CD4-positive, alpha-beta T cell treated with Interleukin-15 for 4 hours (primary cell): Measurements from ENCODE around the gene PIR.

Experiments used
- DNase-seq: peaks from one replicate; pipeline ENCODE4 v3.0.0-alpha.2; 2020; ENCODE audit warnings: low spot score

Gene PIR

DNA sequence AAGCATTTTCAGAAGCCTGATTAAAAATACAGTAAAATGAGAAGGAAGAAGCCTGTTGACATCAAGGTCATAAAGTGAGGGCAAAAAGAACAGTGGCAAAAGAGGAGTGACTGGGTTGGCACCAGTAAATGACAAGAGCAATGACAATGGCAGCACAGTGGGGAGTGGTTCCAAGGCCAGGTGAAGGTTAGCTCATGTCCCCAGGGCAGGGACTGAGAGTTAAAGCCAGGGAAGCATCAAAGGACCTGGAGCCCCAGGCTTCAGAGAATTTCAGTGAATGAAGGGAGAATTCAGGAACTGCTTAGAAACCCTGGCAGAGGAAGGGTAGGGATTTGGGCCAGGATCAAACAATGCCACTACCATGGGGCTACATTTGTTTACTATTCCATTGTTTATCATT is 149.0 kb downstream of the PIR start:
- DNase-seq, result no peak

DNA sequence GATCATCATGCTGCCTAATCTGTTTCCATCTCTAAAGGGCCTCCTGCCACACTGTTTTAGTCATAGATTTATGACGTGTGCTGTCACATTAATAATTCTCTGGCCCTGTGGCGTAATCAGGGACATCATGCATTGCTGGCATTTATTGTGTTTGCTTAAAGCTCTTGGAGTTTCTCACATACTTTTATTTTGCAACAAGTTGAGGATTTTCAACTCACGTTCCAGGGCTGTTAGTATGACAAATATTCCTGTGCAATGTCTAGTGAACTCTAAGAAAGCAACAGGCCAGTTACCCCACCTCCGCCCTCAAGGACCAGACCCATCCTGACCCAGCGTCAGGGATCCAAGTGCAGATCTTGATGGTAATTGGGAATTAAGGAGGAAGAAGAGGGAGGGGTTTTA is 150.1 kb downstream of the PIR start:
- no peak for DNase-seq

DNA sequence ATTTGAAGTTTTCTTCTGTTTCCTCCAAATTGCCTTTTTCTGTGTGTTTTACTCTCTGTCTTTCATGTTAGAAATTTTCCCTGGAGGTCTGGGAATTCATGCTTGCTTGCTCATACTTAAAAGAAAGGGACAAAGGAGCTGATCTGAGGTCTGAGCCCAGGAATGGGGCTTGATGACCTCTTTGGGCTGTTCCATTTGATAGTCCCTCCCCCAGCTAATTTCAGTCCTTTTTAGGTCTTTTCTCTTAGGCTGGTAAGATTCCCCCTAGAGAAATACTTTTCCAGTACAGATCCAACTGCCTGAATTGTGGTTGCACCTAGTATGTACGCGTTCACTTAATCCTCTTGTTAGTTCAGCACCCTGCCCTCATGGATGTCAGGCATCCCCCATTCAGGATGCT is 152.3 kb downstream of the PIR start:
- no peak for DNase-seq

DNA sequence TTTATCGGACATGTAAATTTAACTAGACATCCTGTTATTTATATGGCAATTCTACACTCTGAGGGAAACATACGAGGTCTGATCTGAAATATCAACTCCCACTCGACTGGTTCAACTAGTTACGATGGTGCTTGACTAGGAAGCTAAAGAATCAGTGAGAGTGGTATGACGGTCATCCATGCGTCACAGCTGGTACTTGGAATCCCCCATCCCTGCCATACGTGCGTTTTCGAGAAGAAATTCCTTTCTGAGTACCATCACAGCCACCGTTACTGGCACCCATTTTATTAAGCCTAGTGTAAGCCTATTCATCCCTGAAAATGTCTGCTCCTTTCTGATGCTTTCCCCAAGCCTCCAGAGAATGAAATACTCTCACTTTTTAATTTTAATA is 157.1 kb downstream of the PIR start:
- DNase-seq, result peak; percentile 21

DNA sequence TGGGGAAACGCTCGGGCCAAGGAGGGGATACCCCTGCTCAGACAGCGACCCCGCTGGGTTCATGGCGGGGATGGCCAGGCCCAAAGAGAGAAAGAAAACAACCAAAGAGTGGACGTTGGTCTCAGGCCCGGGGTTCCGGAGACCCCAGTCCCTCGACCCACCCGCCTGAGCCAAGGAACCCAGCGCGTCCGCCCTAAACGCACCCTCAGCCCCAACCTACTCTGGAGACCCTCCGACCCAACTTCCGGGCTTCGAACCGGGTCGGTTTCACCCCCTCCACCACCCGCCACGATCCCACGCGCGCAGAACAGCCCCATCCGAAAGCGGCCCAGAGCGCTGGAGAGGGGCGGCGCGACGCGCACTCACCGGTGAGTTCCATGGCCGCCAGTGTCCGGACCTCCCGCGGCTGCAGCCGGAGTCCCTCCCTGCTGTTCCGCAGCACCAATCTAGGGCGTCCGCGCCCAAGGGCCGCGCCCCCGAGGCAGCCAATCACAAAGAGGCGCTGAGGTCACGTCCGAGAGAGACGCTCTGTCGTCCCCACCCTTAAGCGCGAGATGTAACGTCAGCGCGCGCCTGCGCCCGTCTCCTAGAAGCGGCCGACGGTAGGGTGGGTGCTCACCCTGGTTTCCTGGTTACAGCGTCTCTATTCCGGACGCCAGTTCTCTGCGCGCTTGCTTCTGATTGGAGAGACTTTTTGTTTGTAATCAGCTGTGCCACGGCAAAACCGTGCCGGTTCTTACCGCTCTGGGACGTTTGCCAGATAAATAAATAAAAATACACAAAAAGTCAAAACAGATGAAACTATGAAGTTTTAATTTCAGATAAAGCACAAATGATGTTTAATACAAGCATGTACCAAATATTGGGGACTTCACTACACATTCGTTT is 157.8 kb downstream of the PIR start, which contains the start of gene PIGA:
TSS of gene PIGA (minus strand) at position 389 of the 888 bp plus-strand sequence. CDS start 3,593 bp downstream, outside the sequence.
- DNase-seq, result peak; percentile 91
